ENCODE results near the gene KRTAP10-8.
"Not testable (repeated sequence)": the region's sequence is repeated elsewhere in the genome, so short reads cannot be mapped to it uniquely, and the experiment has no call there.

The KRTAP10-8 gene

GRCh38 chr21:44658913-44659595 is 47.2 kb downstream of the KRTAP10-8 start:
- Histone ChIP-seq H3K4me1 (ENCODE audit: control insufficient read depth, insufficient read depth, low read length) (no peaks in the 10 kb centered on the region), H3K27ac (ENCODE audit: extremely low read depth, low read depth, low read length) (no peak overlapping the region), H3K4me3 (ENCODE audit: low read depth, low read length) (no peak overlapping the region), H3K36me3 (ENCODE audit: control insufficient read depth in 2 of 2, insufficient read depth in 1 of 2, low read length in 2 of 2) (no peaks in the 10 kb centered on the region), H3K9me3 (ENCODE audit: control insufficient read depth, insufficient read depth, low read depth, low read length) (no peaks in the 10 kb centered on the region)
- ChIA-PET CTCF (interaction anchor here (0.6 kb wide), 1 partner anchor 282 kb away, joined by 4 read pairs; no protein-coding TSS in a partner anchor), POLR2A (no interaction called here)
- TF ChIP-seq SALL2 (tag by site-specific recombination; IDR thresholded peaks at IDR 0.05; ENCODE audit: borderline replicate concordance) (no peak), ZNF488 (tag by site-specific recombination; IDR thresholded peaks at IDR 0.05) (no peak), KLF17 (tag by site-specific recombination; IDR thresholded peaks at IDR 0.05) (0 out of 2 replicates have a peak, but pooled peaks have one; percentile 42), ZNF335 (tag by site-specific recombination; conservative IDR thresholded peaks at IDR 0.05) (no peak), KLF1 (tag by site-specific recombination; IDR thresholded peaks at IDR 0.05) (peak; percentile 48; the same call in 1 of the 2 replicates), ZSCAN30 (tag by site-specific recombination; IDR thresholded peaks at IDR 0.05) (no peak)

- H3K4me3 ChIP-seq (ENCODE audit: low read depth, low read length); H3K4me1 ChIP-seq (ENCODE audit: control insufficient read depth, insufficient read depth, low read length); H3K36me3 ChIP-seq (ENCODE audit: control insufficient read depth in 2 of 2, insufficient read depth in 1 of 2, low read length in 2 of 2); H3K27ac ChIP-seq (ENCODE audit: extremely low read depth, low read depth, low read length); POLR2A ChIA-PET; H3K9me3 ChIP-seq (ENCODE audit: control insufficient read depth, insufficient read depth, low read depth, low read length); CTCF ChIA-PET: not testable (repeated sequence)
- 0 out of 2 replicates have a peak, but pooled peaks have one; percentile 12 for TF ChIP-seq EGR2 (tag by site-specific recombination; IDR thresholded peaks at IDR 0.05; ENCODE audit: low read depth)
These were observed 49.7 kb downstream of the KRTAP10-8 start for GRCh38 chr21:44661567-44661966.

Data from HEK293 (cell line).